Cardiac fibroblast (primary cell): ENCODE data around the gene SLC25A30.
"Not testable (repeated sequence)": the region's sequence is repeated elsewhere in the genome, so short reads cannot be mapped to it uniquely, and the experiment has no call there.

Experiments
- DNase-seq, 2 donors: peaks; one replicate each; pipeline versions ENCODE4 v3.0.0 to v3.0.0-alpha.2; 2010; ENCODE audit warnings: low read depth in 2 of 2
- H3K4me3 ChIP-seq, 2 donors: replicated peaks in 1 of 2; 1 replicate in 1 of 2; 2 replicates in 1 of 2; pipeline ENCODE4 v1.5.1; 2011; ENCODE audit warnings: low read depth in 2 of 2, low read length in 2 of 2, mild to moderate bottlenecking in 2 of 2, moderate library complexity in 1 of 2
- CTCF ChIP-seq: IDR thresholded peaks from one replicate; pipeline ENCODE4 v1.5.1; 2011; ENCODE audit warnings: low read depth, mild to moderate bottlenecking, low read length, inconsistent platforms

Gene SLC25A30

GRCh38 chr13:45393941-45394570, 24.1 kb downstream of the SLC25A30 start:
- no peak overlapping the region for H3K4me3 ChIP-seq
- peak; percentile 79 for TF ChIP-seq CTCF
- DNase-seq = peak; percentile 63 to 71

GRCh38 chr13:45392811-45393210, 25.4 kb downstream of the SLC25A30 start:
- no peak for TF ChIP-seq CTCF
- no peak for DNase-seq

GRCh38 chr13:45391926-45392325, 26.2 kb downstream of the SLC25A30 start:
- TF ChIP-seq CTCF = no peak
- H3K4me3 ChIP-seq = no peak overlapping the region
- no peak for DNase-seq

More at GRCh38 chr13:45392811-45393210, 25.4 kb downstream of the SLC25A30 start:
- H3K4me3 ChIP-seq = no peak overlapping the region

- H3K4me3 ChIP-seq, DNase-seq: not testable (repeated sequence)
These were observed 27.0 kb downstream of the SLC25A30 start for GRCh38 chr13:45391128-45391527.

GRCh38 chr13:45390348-45390747, 27.8 kb downstream of the SLC25A30 start:
- DNase-seq, H3K4me3 ChIP-seq: not testable (repeated sequence)

- no peak for DNase-seq
- no peak for TF ChIP-seq CTCF
- H3K4me3 ChIP-seq = no peak overlapping the region
These were observed 29.5 kb downstream of the SLC25A30 start for GRCh38 chr13:45388664-45389063.

GRCh38 chr13:45386892-45387575, 31.1 kb downstream of the SLC25A30 start:
- DNase-seq, H3K4me3 ChIP-seq: not testable (repeated sequence)

GRCh38 chr13:45385907-45386553, 32.1 kb downstream of the SLC25A30 start:
- DNase-seq = no peak
- no peak overlapping the region for H3K4me3 ChIP-seq

More at GRCh38 chr13:45385907-45386553, 32.1 kb downstream of the SLC25A30 start:
- TF ChIP-seq CTCF = no peak
